G401.6 (cell line): Measurements from ENCODE around the gene LGALS3BP.
"Not testable (repeated sequence)": the region's sequence is repeated elsewhere in the genome, so short reads cannot be mapped to it uniquely, and the experiment has no call there.

Source experiments
- FAIRE-seq: peaks from 2 replicates; lab custom pipeline; 2012; peaks lifted over from hg19 to GRCh38; lab: Jason Lieb, UNC

Gene LGALS3BP

GRCh38 chr17:78980624-78980972 is 875 bp upstream of the LGALS3BP start:
- no peak for FAIRE-seq

DNA sequence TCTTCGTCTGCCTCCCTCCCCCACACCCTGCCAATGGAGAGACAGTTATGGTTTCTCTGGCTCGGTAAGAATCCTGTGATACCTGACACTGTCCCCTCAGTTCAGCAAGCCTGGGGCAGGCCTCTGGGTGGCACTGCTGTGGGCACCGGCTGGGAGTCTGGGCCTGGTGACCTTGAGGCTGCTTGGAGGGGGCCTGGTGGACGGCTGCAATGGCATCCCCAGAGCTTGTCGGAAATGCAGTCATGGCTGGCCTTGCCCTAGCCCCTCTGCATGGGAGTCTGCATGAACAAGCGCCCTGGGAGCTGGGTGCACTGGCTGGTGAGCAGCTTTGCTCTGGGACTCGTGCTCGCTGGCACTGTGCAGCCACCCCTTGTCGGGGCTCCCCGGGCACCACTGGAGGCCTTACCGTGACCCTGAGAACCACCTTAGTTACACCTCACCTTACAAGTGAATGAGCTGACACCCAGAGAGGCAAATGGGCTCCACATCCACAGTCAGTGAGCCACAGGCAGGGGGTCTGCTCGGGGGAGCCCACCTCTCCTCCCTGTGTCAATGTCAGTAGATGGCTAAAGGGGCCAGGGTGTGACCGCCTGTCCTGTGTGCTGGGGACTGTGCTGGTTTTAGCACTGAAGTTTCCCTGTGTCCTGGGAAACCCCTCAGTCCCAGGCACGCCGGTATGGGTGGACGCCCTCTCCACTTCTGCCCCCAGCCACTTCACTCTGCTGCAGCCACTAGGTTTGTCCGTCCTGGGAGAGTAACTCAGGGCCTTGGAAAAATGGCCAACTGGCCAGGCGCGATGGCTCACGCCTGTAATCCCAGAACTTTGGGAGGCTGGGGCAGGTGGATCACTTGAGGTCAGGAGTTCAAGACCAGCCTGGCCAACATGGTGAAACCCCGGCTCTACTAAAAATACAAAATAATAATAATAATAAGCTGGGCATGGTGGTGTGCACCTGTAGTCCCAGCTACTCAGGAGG is 1.4 kb downstream of the LGALS3BP start:
- FAIRE-seq = no peak

DNA sequence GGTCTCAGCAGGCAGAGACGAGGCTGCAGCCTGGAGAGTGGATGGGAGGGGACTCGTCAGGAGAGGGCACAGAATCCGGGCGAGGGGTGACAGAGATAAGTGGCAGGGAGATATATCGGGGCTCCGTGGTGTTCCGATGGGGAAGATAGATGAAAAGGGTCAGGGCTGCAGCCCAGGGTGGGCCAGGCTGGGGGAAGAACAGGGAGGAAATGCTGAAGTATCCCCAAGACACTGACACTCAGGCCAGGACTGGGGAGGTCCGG is 2.1 kb downstream of the LGALS3BP start:
- no peak for FAIRE-seq

GRCh38 chr17:78976907-78977680 is 2.6 kb downstream of the LGALS3BP start:
- no peak for FAIRE-seq

DNA sequence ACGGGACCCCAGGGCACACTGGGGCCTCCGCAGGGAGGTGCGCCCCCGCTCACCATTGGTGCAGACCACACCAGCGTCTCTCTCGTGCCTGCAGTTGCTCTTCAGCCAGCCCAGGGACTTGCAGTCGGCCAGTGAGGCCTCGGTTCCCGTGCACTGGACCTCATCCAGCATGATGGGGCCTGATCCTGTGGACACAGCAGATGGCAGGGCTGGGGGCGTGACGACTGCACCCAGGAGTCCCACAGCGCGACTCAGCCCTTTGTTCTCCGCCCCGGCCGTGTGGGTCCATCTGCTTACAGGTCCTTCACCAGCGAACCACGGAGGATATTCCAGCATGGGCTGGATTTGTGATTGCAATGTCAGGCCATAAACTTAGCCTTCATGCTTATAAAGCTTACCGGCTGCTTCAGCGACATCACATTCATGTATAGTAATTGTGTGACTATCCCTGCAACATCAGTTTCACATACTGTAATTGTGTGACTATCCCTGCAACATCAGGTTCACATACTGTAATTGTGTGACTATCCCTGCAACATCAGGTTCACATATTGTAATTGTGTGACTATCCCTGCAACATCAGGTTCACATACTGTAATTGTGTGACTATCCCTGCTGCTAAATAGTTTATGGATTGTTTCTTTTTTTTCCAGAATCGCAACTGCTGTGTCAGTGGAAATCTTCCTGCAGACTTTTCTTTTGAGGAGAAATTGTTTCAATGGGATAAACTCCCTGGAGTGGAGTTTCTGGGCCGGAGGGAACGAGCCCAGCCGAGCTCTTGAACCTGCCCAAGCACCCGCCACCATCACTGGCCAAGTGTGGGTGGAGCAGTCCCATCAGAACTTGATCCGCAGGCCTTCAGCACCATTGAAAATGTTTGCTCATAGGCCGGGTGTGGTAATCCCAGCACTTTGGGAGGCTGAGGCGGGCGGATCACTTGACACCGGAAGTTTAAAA is 4.8 kb downstream of the LGALS3BP start:
- FAIRE-seq = peak; percentile 99

DNA sequence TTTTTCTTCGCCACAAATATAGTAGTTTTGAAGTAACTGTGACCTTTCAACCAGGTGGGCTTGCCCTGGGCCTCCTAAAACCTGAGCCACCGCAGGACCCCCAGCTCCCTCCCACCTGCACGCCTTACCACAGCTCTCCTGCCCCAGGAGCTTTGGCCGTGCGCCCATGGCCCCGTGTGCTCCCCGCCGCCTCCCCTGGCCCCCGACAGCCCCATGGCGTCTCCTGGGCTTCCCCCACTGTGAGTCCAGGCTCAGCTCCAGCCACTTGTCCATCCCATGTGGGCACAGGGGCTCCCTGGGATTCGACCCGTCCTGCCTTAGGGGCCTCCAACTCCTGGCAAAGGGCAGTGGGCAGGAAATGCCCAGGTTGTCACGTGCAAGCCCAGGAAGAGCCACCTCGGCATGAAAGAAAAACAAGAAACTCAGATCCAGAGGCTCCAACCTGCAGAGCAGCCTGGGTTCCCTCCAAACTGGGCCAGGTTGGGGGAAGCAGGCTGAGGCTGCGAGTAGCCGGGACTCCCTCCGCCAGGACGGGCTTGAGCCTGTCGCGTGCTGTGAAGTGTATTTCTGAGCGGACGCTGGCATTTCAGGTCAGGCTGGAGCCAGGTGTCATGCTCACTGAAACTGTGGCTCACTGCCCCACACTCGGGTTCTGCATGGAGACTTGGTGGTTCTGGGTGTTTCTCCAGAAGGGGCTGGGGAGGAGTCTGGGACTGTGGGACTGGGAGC is 5.8 kb downstream of the LGALS3BP start:
- no peak for FAIRE-seq

DNA sequence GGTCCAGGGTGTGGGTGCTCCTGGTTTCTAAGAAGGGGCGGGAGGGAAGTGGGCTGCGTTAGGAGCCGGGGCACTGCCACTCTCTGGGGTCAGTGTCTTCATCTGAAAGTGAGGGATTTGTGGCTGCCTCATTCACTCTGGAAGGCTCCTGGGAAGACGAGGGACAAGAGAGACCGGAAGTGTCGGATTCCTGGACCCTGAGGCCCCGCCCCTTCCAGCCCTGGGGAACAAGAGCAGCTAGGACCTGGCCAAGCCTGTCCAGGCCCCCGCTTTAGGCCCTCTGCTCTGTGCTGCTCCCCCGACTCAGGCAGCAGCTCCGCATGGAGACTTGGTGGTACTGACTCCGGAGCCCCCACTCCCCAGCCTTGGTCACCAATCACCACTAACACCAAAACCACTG is 6.5 kb downstream of the LGALS3BP start:
- no peak for FAIRE-seq

DNA sequence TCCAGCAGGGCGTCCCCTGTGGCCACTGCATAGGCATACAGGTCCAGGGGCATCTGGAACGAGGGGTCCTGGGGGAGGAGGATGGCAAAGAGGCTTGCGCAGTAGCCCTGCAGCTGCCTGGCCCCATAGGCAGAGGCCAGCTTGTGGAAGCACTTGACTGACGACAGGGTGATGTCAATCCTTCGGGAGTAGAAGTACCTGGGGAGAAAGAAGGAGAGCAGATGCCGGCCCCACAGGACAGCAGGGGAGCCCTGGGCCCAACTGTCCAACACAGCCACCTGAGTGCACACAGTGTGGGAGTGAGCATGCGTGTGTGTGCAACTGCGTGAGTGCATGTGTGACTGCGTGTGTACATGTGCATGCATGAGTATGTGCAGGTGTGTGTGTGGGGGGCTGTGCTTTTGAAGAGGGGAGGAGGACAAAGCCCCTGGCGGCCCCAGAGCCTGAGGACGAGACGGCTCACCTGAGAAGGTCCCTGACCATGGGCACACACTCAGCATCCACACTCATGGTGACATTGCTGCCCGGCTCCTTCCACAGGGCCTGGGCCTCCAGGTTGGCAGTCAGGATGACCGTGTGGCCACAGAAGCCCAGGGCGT is 7.1 kb downstream of the LGALS3BP start:
- no peak for FAIRE-seq

DNA sequence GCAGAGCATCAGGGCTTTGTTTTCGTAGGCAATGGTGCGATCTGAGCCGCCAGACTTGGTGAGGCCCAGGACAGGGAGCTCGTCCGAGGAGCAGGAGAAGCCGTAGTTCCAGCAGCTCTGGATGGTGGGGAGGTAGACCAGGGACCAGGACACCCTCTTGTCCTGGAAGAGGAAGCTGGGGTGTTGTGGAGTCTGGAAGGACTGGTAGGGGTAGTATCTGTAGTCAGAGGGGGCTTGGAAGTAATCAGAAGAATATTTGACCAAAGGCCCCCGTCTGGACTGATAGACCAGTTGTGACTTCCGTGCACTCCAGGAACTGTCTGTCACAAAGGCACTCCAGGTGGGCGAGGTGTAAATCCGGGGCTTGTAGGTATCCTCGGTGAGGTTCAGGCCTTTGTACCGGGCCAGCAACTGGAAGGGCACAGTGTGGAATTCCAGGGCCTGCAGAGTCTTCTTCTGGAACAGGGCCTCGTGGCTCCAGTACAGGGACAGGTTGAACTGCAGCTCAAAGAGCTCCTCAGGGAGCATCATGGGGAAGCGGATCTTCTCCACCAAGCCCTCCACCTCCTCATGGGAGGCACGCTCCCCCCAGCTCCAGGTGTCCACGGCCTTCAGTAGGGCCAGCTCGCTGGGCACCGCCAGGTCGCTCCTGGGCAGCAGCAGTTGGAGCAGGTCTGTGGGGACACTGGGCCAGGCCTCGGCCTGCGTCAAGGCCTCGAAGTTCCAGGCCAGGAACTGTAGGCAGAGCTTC is 7.8 kb downstream of the LGALS3BP start:
- no peak for FAIRE-seq

GRCh38 chr17:78970834-78971755 is 8.6 kb downstream of the LGALS3BP start:
- FAIRE-seq = no peak

DNA sequence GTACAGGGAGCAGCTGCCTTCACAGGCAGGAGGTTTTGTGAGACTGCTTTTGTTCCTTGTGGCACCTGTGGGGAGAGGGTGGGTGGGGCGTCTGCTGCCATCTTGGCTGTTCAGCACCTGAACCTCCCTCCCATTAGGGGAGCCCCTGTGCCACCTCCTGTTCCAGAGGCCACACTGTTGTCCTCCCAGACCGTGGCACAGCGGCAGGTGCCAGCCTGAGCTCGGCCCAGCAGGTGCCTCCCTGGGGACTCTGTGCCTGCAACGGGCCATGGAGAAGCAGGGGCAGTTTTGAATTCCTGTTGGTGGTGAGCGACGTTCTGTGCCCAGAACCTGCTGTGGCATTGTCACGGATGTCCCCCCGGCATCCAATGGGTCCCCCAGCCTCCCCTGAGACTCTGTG is 9.9 kb downstream of the LGALS3BP start:
- FAIRE-seq = no peak

- no peak for FAIRE-seq
Measured at GRCh38 chr17:78967782-78968362, 11.9 kb downstream of the LGALS3BP start.

GRCh38 chr17:78966910-78967600 is 12.7 kb downstream of the LGALS3BP start:
- FAIRE-seq = no peak

- no peak for FAIRE-seq
Measured at GRCh38 chr17:78966123-78966813, 13.5 kb downstream of the LGALS3BP start.

DNA sequence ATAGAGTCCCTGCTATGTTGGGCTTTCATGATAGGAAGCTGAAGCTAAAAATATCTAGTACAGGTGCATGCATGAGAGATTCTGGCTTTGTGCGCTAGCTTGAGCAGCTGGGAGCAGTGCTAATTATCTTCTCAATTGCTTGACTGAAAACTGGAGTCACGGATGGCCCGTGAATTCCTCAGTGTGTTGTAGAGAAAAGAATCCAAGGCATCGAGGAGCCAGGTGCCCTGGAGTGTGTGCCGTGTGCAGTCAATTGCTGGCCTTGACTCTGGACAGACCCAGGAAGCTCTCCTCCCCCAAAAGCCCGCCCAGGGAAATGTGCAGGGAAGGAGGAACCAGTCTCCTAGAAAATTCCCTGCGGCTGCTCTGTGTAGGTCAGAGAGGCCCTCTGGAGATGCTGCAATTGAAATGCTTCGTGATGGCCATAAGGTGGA is 14.2 kb downstream of the LGALS3BP start:
- no peak for FAIRE-seq

GRCh38 chr17:78963378-78963777 is 16.3 kb downstream of the LGALS3BP start:
- FAIRE-seq = no peak

- FAIRE-seq = not testable (repeated sequence)
Measured at GRCh38 chr17:78962984-78963348, 16.8 kb downstream of the LGALS3BP start.
